Fibroblast of skin of right biceps (primary cell): Measurements from ENCODE around the gene ANKS4B.
"Not testable (repeated sequence)": the region's sequence is repeated elsewhere in the genome, so short reads cannot be mapped to it uniquely, and the experiment has no call there.

Source experiments
- DNase-seq: peaks from one replicate; pipeline ENCODE4 v3.0.0-alpha.2; 2013

Gene ANKS4B, protein sequence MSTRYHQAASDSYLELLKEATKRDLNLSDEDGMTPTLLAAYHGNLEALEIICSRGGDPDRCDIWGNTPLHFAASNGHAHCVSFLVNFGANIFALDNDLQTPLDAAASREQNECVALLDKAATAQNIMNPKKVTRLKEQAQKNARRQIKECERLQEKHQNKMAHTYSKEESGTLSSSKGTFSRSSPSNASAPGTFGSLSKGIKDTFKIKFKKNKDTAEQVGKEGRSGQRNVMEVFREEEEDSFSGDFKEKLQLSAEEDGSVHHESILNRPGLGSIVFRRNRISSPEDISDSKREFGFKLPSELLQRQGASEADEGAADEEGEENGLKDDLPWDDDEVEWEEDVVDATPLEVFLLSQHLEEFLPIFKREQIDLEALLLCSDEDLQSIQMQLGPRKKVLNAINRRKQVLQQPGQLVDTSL

GRCh38 chr16:21233521-21234150, at the start of gene ANKS4B:
Gene ANKS4B, plus strand, starts transcription at chr16:21233699. Its CDS starts 39 bp downstream, at chr16:21233738.
- no peak for DNase-seq

DNA sequence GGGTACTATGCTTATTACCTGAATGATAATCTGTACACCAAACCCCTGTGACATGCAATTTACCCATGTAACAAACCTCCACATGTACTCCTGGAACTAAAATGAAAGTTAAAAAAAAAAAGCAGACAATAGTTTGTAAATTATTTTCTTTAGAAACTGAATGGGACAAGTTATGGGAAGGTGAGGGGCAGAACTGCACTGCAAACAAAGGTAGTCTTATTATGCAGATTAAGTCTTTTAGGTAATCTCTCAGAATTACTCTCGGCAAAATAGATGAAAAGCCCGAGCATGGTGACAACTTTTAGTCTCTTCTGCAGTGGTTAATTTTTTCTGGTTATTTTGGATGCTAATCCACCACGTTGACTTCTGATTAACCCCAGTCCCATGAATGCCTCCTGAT, 49.5 kb upstream of the ANKS4B start:
- DNase-seq, result no peak

GRCh38 chr16:21184834-21185233, 48.7 kb upstream of the ANKS4B start:
- no peak for DNase-seq

DNA sequence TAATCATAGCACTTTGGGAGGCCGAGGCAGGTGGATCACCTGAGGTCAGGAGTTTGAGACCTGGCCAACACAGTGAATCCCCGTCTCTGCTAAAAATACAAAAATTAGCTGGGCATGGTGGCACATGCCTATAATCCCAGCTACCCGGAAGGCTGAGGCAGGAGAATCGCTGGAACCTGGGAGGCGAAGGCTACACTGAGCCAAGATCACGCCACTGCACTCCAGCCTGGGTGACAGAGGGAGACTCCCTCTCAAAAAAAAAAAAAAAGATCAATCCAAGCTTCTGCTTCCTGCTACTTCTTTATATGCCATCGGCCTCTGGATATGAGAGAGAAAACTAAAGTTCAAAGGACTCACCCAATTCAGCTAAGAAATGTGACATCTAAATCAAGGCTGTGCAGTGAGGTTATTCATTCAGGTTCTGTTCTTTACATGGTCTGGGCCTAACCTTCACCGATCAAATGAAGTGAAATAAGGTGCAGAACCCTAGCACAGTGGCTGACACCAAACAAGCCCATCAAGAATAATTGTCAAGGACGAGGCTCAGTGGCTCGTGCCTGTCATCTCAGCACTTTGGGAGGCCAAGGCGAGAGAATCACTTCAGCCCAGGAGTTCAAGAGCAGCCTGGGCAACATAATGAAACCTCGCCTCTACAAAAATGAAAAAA, 47.7 kb upstream of the ANKS4B start:
- DNase-seq, result no peak

DNA sequence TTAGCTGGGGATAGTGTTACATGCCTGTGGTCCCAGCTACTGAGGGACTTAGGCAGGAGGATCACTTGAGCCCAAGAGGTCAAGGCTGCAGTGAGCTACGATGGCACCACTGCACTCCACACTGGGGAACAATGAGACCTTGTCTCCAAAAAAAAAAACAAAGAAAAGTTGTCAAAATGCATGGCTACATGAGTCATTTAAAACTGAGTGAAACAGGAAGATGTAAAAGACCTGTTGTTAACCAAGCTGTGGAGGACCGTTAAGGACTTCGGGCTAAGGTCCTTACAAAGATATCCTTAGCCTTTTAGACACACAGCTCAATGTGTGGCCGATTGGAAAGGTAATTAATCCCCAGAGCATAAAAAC, 47.2 kb upstream of the ANKS4B start:
- no peak for DNase-seq

- DNase-seq, result no peak
Measured at GRCh38 chr16:21189311-21189710, 44.2 kb upstream of the ANKS4B start.

- no peak for DNase-seq
Measured at GRCh38 chr16:21190013-21190412, 43.5 kb upstream of the ANKS4B start.

DNA sequence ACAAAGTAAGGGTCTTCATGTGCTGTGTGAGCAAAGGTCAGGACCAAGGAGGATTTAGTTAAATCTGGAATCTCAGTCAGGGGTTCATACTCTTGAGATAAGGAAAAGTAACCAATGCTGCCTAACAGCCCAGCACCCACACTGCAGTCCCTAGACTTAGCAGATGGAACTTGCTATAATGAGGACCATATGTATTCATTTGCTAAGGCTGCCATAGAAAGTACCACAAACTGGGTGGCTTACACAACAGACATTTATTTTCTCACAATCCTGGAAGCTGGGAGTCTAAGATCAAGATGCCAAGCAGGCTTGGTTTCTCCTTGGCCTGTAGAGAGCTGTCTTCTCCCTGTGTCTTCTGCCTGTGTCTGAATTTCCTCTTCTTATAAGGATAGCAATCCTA, 42.9 kb upstream of the ANKS4B start:
- peak; percentile 58 for DNase-seq

GRCh38 chr16:21192991-21193390, 40.5 kb upstream of the ANKS4B start:
- DNase-seq, result no peak

GRCh38 chr16:21194771-21195301, 38.7 kb upstream of the ANKS4B start:
- peak; percentile 26 for DNase-seq

DNA sequence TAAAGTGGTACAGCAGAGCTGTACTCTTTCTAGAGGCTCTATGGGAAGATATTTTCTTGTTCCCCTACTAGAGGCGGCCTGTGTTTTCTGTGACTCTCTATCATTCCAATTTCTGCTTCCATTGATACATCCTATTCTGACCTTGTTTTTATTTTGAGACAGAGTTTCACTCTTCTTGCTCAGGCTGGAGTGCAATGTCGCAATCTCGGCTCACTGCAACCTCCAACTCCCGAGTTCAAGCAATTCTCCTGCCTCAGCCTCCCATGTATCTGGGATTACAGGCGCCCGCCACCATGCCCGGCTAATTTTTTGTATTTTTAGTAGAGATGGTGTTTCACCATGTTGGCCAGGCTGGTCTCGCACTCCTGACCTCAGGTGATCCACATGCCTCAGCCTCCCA, 38.2 kb upstream of the ANKS4B start:
- not testable (repeated sequence) for DNase-seq

DNA sequence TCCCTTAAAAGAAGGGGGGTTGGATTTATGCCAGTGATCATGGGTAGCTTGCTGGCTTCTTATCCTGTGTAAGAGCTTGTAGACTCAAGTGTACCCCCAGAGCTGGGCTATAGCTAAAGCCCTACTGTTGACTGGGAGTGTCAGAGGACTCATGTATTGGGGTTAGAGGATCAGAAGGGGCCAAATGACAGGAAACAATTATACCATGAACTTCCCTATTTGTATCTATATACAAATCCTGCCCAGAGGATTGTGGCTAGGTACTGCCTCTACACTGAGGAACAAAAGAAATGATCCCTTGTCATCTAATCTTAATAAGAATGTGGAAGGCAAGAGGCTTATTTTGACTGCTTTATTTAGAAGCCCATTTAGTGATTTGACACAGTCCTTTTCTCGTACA, 36.4 kb upstream of the ANKS4B start:
- DNase-seq, result no peak

DNA sequence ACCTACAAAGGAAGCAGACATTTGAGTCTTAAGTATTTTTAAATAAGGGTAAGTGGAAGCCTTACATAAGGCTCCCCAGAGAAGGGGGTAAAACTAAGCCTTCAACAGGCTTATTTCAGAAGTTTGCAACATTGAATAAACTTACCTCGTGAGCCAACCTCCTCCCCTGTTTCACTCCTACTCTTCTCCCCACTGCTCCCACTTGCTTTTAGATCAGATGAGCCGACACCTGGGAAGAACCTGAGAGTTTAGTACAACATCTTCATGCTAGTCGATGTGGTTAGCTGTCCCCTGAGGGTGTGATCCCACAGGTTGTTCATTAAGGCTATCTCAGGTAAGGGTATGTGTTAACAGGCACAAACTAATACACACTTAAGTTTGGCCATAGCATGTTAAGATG, 35.9 kb upstream of the ANKS4B start:
- DNase-seq, result no peak

DNA sequence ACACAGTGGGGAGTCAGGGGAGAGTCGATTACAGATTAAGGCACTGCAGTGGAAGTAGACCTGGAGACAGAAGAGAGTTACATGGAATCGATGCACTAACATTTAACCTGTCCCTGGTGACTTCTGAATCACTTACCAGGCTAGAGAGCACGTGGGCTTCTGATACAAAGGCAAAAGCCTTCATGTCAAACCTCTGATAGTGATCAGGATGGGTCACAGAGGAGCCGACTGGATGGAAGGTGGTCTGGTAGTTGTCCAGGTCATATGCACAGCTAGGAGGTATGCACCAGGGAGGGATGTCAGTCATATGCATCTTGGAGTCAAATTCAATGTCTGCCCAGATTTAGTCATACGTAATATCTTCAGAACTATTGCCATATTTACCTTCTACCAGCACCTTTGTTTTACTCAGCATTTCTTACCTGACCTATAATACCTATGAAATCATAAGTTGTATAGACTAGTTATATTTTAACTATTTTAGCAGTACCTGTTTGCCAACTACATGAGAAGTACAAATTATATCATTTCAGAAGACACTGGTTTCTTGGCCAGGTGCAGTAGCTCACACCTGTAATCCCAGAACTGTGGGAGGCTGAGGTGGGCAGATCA, 33.8 kb upstream of the ANKS4B start:
- DNase-seq, result no peak

DNA sequence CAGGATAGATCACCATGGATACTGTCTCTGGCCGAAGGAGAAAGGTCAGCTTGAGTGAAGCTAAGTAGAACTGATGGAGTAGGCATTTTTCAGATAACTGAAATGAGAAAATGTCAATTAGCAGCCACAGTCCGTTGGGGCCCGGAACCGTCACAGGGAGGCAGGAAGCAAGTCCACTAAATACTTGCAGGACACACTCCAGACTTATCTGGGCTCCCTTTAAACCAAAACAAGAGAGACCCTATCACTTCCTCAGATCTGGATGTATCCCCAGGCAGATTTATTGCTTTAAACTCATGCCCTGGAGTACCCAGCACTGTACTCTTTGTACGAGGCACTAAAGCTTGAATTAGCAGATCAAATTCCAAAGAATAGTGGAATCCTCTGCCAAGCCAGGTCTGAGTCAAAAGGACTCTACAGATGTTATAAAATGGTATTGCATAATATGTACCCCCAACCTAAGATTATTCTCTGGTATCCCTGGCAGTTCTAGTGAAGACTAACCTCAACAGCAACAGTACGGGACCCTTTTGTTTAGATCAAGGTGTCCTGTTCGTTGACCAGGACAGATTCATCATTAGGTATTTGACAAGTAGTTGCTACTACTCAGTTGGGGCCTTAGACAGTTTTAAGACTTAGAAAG, 30.2 kb upstream of the ANKS4B start:
- no peak for DNase-seq

- DNase-seq, result no peak
Measured at GRCh38 chr16:21205303-21205702, 28.2 kb upstream of the ANKS4B start.

DNA sequence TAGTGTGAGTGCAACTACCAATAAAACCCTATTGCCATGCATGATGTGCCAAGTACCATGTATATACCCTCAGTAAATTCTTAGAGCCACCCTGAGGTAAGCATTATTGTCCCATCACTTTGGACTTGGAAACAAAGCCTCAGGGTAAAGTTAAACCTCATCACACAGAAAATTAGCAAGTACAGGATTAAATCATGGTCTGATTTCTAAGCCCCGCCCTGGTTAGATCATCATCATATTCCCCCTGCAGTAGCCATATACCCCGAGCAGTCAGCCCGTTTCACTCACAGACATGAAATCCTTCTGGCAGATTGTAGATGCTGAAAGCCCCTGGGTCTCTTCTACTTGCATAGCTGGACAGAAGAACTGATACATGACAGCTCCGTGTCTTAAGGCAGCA, 26.9 kb upstream of the ANKS4B start:
- no peak for DNase-seq

- no peak for DNase-seq
Measured at GRCh38 chr16:21208446-21209230, 24.9 kb upstream of the ANKS4B start.

- DNase-seq, result no peak
Measured at GRCh38 chr16:21211486-21211885, 22.0 kb upstream of the ANKS4B start, which contains the start of gene ZP2. Gene ZP2, minus strand, starts transcription at chr16:21211574. Its CDS starts 27 bp downstream, at chr16:21211547.

GRCh38 chr16:21214086-21214485, 19.4 kb upstream of the ANKS4B start:
- no peak for DNase-seq

DNA sequence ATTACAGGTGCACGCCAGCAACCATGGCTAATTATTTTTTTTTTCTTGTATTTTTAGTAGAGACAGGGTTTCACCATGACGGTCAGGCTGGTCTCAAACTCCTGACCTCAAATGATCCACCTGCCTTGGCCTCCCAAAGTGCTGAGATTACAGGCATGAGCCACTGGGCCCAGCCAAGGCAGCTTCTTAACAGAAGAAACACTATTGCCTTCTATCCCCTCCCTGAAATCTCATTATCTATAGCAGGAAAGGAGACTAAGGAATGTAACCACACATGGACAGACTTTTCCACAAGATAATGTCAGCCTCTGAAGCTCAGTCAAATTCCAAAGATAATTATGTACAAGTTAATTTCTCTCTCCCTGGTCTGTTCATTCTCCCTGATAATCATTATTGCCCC, 16.4 kb upstream of the ANKS4B start:
- no peak for DNase-seq

DNA sequence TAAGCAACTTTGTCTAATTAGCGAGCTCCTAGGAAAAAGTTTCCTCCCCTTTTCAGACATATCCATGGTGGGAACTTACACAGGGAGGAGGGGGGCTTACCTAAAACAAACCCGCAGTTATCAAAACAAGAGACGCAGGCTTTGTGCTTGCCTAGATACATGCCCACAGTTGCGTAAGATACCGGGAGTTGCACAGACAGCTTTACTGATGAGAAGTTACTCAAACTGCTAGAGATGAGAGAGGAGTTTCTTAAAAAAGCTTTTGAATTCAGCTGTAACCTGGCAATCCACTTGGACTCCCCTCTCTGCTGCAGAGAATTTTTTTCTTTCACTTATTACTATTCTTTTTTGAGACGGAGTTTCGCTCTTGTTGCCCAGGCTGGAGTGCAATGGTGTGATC, 15.3 kb upstream of the ANKS4B start:
- DNase-seq, result no peak
